Fibroblast of pulmonary artery (primary cell): ENCODE data around the gene RBM6.

Source experiments
- DNase-seq: peaks from one replicate; pipeline ENCODE4 v3.0.0-alpha.2; 2010; ENCODE audit warnings: low read depth
- H3K4me3 ChIP-seq: replicated peaks from 2 replicates; pipeline ENCODE4 v1.5.1; 2011; ENCODE audit warnings: low read depth, mild to moderate bottlenecking, control low read depth, low read length, moderate library complexity
- TF ChIP-seq, protein P1 (sequence below): IDR thresholded peaks from 2 replicates; pipeline ENCODE4 v1.5.1; 2011; ENCODE audit warnings: mild to moderate bottlenecking, control low read depth, low read length, inconsistent platforms; ENCODE audit errors: missing control alignments

The RBM6 gene, protein sequence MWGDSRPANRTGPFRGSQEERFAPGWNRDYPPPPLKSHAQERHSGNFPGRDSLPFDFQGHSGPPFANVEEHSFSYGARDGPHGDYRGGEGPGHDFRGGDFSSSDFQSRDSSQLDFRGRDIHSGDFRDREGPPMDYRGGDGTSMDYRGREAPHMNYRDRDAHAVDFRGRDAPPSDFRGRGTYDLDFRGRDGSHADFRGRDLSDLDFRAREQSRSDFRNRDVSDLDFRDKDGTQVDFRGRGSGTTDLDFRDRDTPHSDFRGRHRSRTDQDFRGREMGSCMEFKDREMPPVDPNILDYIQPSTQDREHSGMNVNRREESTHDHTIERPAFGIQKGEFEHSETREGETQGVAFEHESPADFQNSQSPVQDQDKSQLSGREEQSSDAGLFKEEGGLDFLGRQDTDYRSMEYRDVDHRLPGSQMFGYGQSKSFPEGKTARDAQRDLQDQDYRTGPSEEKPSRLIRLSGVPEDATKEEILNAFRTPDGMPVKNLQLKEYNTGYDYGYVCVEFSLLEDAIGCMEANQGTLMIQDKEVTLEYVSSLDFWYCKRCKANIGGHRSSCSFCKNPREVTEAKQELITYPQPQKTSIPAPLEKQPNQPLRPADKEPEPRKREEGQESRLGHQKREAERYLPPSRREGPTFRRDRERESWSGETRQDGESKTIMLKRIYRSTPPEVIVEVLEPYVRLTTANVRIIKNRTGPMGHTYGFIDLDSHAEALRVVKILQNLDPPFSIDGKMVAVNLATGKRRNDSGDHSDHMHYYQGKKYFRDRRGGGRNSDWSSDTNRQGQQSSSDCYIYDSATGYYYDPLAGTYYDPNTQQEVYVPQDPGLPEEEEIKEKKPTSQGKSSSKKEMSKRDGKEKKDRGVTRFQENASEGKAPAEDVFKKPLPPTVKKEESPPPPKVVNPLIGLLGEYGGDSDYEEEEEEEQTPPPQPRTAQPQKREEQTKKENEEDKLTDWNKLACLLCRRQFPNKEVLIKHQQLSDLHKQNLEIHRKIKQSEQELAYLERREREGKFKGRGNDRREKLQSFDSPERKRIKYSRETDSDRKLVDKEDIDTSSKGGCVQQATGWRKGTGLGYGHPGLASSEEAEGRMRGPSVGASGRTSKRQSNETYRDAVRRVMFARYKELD

DNA sequence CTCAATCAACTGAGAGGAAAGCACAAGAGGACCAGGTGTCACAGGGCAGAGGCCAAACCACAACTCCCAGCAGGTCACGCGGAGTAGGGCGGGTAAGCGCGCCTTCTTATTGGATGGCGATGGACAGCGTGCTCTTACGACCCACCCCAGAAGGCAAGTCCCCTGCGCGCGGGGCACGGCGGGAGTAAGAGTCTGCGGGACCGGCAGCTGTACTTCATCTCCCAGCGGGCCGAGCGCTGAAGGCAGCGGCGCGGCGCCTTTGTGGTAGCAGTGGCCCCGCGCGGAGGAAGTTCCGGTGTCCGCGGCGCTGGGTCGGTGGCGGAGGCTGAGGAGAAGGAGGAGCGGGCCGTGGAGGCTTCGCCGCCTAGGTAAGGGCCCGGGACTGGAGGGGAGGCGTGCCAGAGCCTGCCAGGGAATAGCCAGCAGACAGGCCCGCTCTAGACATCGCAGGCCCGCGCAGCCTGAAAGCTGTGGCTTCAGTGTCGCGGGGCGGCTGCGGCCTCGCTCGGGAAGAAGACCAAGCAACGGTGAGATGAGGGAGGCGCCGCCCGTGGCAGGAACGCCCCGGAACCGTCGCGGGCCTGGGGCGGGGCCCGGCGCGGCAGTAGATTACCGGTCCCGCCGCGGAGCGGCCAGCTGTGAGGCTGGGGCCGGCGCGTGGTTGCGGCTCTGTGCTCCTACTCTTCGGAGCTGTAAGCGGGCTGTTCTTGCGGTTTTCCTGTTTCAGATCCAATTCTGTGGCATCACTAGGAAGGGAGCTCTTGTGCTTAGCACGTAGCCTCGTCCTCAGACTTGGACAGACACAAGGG is at the start of gene RBM6:
Gene RBM6, plus strand, starts transcription at position 293 of the 809 bp plus-strand sequence. CDS start 22,492 bp downstream, outside the sequence.
- H3K4me3 ChIP-seq = peak within 1 kb of the TSS; percentile 96
- peak; percentile 98 for DNase-seq
- TF ChIP-seq, protein P1, sequence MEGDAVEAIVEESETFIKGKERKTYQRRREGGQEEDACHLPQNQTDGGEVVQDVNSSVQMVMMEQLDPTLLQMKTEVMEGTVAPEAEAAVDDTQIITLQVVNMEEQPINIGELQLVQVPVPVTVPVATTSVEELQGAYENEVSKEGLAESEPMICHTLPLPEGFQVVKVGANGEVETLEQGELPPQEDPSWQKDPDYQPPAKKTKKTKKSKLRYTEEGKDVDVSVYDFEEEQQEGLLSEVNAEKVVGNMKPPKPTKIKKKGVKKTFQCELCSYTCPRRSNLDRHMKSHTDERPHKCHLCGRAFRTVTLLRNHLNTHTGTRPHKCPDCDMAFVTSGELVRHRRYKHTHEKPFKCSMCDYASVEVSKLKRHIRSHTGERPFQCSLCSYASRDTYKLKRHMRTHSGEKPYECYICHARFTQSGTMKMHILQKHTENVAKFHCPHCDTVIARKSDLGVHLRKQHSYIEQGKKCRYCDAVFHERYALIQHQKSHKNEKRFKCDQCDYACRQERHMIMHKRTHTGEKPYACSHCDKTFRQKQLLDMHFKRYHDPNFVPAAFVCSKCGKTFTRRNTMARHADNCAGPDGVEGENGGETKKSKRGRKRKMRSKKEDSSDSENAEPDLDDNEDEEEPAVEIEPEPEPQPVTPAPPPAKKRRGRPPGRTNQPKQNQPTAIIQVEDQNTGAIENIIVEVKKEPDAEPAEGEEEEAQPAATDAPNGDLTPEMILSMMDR = no peak

DNA sequence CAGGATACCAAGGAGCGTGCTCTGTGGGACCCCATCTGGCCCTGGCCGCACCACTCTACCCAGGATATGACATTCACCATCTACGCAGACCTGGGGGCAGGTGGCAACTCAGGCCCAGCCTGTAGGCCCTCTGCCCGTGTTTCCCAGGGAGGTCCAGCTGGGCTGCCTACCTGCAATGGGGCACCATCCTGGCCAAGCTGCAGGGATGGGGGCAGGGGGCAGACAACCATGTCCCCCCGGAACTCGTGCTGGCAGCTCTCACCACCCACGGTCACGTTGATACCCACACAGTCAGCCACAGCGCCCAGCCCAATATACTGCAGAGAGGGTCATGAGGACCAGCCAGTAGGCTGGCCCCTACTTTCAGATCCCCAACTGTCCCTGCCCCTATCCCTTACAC is 44.2 kb upstream of the RBM6 start:
- no peak for DNase-seq
- H3K4me3 ChIP-seq = no peak overlapping the region
- TF ChIP-seq, protein P1 = no peak

DNA sequence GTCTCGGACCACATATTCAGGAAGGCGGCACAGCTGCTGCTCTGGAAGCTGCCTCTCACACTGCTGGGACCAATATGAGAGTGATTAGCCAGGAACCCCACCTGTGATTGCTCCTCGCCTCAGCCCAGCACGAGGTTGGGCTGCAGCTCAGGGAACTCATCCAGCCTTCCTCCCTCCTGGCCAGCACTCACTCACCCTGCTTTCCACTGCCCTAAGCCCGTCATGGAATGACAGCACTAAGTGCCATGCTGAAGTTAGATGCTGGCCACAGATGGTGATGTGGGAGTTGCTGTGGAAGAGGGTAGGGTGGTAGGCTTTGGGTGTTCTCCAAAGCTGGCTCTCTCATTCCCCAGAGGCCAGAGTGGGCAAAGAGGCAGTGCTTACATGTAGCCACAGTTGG is 43.6 kb upstream of the RBM6 start:
- H3K4me3 ChIP-seq = no peak overlapping the region
- TF ChIP-seq, protein P1 = no peak
- DNase-seq = no peak

DNA sequence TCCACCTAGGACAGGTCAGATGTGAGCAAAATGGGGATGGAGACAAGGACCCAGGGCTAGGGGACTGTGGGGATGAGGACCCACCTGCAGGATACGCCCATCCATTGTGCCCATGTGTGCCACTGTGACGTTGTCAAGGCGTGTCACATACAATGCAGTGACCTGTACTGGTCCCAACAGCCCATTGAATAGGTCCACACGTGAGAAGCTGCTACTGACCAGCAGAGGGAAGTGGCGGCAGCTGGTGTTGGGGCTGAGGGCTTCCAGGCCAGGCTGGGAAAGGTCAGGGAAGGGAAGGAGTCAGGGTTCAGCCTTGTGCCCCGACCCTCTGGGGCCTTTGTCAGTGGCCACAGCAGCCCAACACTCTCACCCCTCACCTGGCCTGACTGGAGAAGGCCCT is 41.0 kb upstream of the RBM6 start:
- no peak overlapping the region for H3K4me3 ChIP-seq
- TF ChIP-seq, protein P1 = no peak
- no peak for DNase-seq

DNA sequence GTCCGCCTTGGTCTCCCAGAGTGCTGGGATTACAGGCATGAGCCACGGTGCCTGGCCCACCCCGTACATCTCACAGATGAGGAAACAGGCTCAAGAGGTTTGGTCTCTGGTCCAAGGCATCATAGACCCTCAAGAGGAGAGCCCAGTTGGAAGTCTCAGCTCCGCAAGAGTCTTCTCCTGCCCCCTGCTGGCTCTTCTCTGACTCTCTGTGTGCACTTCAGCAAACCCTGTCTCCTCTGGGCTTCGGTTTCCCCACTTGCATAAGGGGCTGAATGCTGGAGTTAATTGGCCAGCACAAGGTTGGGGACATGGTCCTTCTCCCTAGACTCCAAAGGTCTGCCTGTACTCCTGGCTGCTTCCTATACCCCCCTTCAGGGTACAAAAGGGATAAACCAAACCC is 40.1 kb upstream of the RBM6 start:
- TF ChIP-seq, protein P1 = peak; percentile 32
- H3K4me3 ChIP-seq = no peak overlapping the region
- peak; percentile 34 for DNase-seq

DNA sequence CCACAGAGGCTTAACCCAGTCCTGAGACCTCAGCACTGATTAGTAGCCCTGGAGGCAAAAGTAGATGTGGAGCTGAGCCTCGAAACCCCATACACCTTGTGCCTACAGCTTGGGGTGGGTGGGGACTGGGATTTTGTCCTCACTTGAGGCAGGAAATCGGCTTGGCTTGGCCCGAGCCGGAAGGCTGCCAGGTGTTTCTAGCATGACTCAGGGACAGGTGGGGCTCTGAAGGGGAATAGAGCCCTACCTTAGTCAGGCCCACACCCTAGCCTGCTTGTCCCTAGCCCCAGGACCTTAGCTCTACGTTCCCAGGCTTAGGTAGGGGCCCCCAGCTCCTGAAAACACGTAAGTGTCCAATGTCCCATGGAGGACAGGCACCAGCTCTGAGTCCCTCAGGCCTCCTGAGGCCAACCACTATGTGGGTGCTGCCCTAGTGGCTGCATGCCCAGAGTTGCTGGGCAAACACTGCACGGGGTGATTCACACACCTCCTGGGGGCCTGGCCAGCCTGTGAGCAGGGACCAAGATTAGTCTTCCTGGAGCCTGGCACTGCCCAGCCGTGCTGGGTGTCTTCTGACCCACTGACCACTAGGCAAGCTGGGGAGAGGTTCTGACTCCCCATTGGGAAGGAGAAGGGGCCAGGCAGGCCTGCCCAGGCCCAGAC is 39.3 kb upstream of the RBM6 start:
- TF ChIP-seq, protein P1 = no peak
- peak; percentile 22 for DNase-seq
- H3K4me3 ChIP-seq = no peak overlapping the region
